Dermis microvascular lymphatic vessel endothelial cell (primary cell): ENCODE results near the gene LPCAT2. TPM values are rescaled to one million over a fixed set of nuclear protein-coding genes. Genes with fewer than 3 reads are reported as not detected.

Source experiments
- DNase-seq, 2 donors: peaks; one replicate each; pipeline versions ENCODE4 v3.0.0 to v3.0.0-alpha.2; 2010; ENCODE audit warnings: low read depth in 2 of 2
- total RNA-seq: library from RNA; depleted of rRNA; stranded (reverse); fragments of >200 nt; gene quantifications from 2 replicates; pipeline ENCODE4 v1.2.1, GENCODE V29; 2014

LPCAT2 gene
- total RNA-seq, 1 donor from 2014 or later = 5.9 TPM

- DNase-seq = peak in 1 of 2 donors; percentile 62
Measured at GRCh38 chr16:55552621-55553020, 43.7 kb downstream of the LPCAT2 start.

- DNase-seq = no peak
Measured at GRCh38 chr16:55555436-55555835, 46.6 kb downstream of the LPCAT2 start.

- no peak for DNase-seq
Measured at GRCh38 chr16:55557186-55557585, 48.3 kb downstream of the LPCAT2 start.

- peak in 1 of 2 donors; percentile 78 for DNase-seq
Measured at GRCh38 chr16:55559233-55559632, 50.4 kb downstream of the LPCAT2 start.

GRCh38 chr16:55559933-55560516 lies 51.2 kb downstream of the LPCAT2 start:
- DNase-seq = no peak

GRCh38 chr16:55561319-55561848 lies 52.5 kb downstream of the LPCAT2 start:
- DNase-seq = no peak

GRCh38 chr16:55562936-55563335 lies 54.1 kb downstream of the LPCAT2 start:
- no peak for DNase-seq

GRCh38 chr16:55563797-55564196 lies 54.9 kb downstream of the LPCAT2 start:
- peak in 1 of 2 donors; percentile 66 for DNase-seq

GRCh38 chr16:55565086-55565485 lies 56.2 kb downstream of the LPCAT2 start:
- no peak for DNase-seq

GRCh38 chr16:55566432-55567175 lies 57.7 kb downstream of the LPCAT2 start, which contains the start of gene CAPNS2:
Gene CAPNS2, plus strand, starts transcription at chr16:55566684. Its CDS starts 73 bp downstream, at chr16:55566757.
- DNase-seq = no peak

- peak; percentile 27 to 47 for DNase-seq
Measured at GRCh38 chr16:55567382-55567781, 58.5 kb downstream of the LPCAT2 start.

- no peak for DNase-seq
Measured at GRCh38 chr16:55568207-55568606, 59.3 kb downstream of the LPCAT2 start.

- DNase-seq = peak in 1 of 2 donors; percentile 41
Measured at GRCh38 chr16:55569025-55569424, 60.2 kb downstream of the LPCAT2 start.

GRCh38 chr16:55570159-55570558 lies 61.3 kb downstream of the LPCAT2 start:
- no peak for DNase-seq

GRCh38 chr16:55571191-55571897 lies 62.5 kb downstream of the LPCAT2 start:
- no peak for DNase-seq

- DNase-seq = no peak
Measured at GRCh38 chr16:55572439-55572838, 63.6 kb downstream of the LPCAT2 start.

- DNase-seq = no peak
Measured at GRCh38 chr16:55574811-55575210, 65.9 kb downstream of the LPCAT2 start.

GRCh38 chr16:55575496-55575895 lies 66.6 kb downstream of the LPCAT2 start:
- DNase-seq = no peak

- no peak for DNase-seq
Measured at GRCh38 chr16:55576384-55576783, 67.5 kb downstream of the LPCAT2 start.

- no peak for DNase-seq
Measured at GRCh38 chr16:55577887-55578286, 69.0 kb downstream of the LPCAT2 start.

GRCh38 chr16:55585631-55586030 lies 76.8 kb downstream of the LPCAT2 start:
- no peak for DNase-seq

- DNase-seq = no peak
Measured at GRCh38 chr16:55588799-55589198, 79.9 kb downstream of the LPCAT2 start.
